Thymus (tissue), 11 donors: ENCODE data around the gene SRBD1. TPM values are rescaled to one million over a fixed set of nuclear protein-coding genes. Genes with fewer than 3 reads are reported as not detected.

ENCODE experiments used
- DNase-seq, 9 donors: peaks; one replicate each; pipeline ENCODE4 v3.0.0-alpha.2; 2013; ENCODE audit warnings: low spot score in 9 of 9, low read depth in 6 of 9, missing footprints in 1 of 9
- H3K27ac ChIP-seq, 2 donors: one replicate each; pipeline ENCODE4 v1.5.1; 2013; ENCODE audit warnings: control low read depth in 1 of 2, low read depth in 1 of 2, low read length in 1 of 2, mild to moderate bottlenecking in 1 of 2, moderate library complexity in 1 of 2
- H3K27me3 ChIP-seq, 2 donors: one replicate each; pipeline ENCODE4 v1.5.1; 2013; ENCODE audit warnings: low read length in 1 of 2; ENCODE audit not compliant: control insufficient read depth in 2 of 2, insufficient read depth in 1 of 2
- H3K36me3 ChIP-seq, 2 donors: one replicate each; pipeline ENCODE4 v1.5.1; 2013; ENCODE audit warnings: low read length in 1 of 2, mild to moderate bottlenecking in 1 of 2, moderate library complexity in 1 of 2; ENCODE audit not compliant: control insufficient read depth in 2 of 2, insufficient read depth in 2 of 2
- H3K4me1 ChIP-seq, 2 donors: one replicate each; pipeline ENCODE4 v1.5.1; 2013; ENCODE audit warnings: low read length in 2 of 2; ENCODE audit not compliant: control insufficient read depth in 2 of 2, insufficient read depth in 2 of 2
- H3K4me3 ChIP-seq, 2 donors: one replicate each; pipeline ENCODE4 v1.5.1; 2013; ENCODE audit warnings: low read length in 2 of 2, control low read depth in 1 of 2, mild to moderate bottlenecking in 1 of 2
- H3K9me3 ChIP-seq, 2 donors: one replicate each; pipeline ENCODE4 v1.5.1; 2013; ENCODE audit warnings: low read length in 1 of 2, mild to moderate bottlenecking in 1 of 2; ENCODE audit not compliant: control insufficient read depth in 2 of 2, insufficient read depth in 1 of 2
- WGBS: extraction: QIAGEN DNeasy Blood & Tissue Kit; methylation state at CpG from one replicate; pipeline ENCODE4 v1.1.7; 2013; 5-methylcytosine and 5-hydroxymethylcytosine counted together
- polyA plus RNA-seq: library from polyadenylated mRNA; stranded (reverse); fragments of 200-250 nt; gene quantifications from one replicate; pipeline ENCODE4 v1.2.3, GENCODE V29; 2013
- total RNA-seq: library from RNA; stranded (reverse); fragments of 120-200 nt; gene quantifications from one replicate; pipeline ENCODE4 v1.2.4, GENCODE V29; 2013
- donor health status: healthy.

Gene SRBD1
- total and polyA plus RNA-seq, 2 donors = 11.0 to 22.4 TPM

- Histone ChIP-seq H3K36me3 (peaks cover 0 to 10% of the 10 kb centered on the region in 2 donors), H3K4me3 (no peak overlapping the region), H3K4me1 (no peaks in the 10 kb centered on the region), H3K27me3 (no peaks in the 10 kb centered on the region), H3K9me3 (no peaks in the 10 kb centered on the region), H3K27ac (no peak overlapping the region)
- DNase-seq = no peak
- WGBS = 97% methylated on average over 1 of the region's 1 CpG
Measured at GRCh38 chr2:45588158-45588829, 22.8 kb downstream of the SRBD1 start.

GRCh38 chr2:45586600-45586999 lies 24.5 kb downstream of the SRBD1 start:
- 99% methylated on average over 5 of the region's 5 CpGs for WGBS
- no peak overlapping the region for H3K4me3 ChIP-seq
- H3K4me1 ChIP-seq = no peaks in the 10 kb centered on the region
- peaks cover 0 to 6% of the 10 kb centered on the region in 2 donors for H3K36me3 ChIP-seq
- H3K27me3 ChIP-seq = no peaks in the 10 kb centered on the region
- H3K27ac ChIP-seq = no peak overlapping the region
- DNase-seq = no peak
- H3K9me3 ChIP-seq = no peaks in the 10 kb centered on the region

- 71% methylated on average over 5 of the region's 5 CpGs for WGBS
- Histone ChIP-seq H3K9me3 (no peaks in the 10 kb centered on the region), H3K27ac (no peak overlapping the region), H3K27me3 (no peaks in the 10 kb centered on the region), H3K36me3 (no peaks in the 10 kb centered on the region), H3K4me1 (no peaks in the 10 kb centered on the region), H3K4me3 (no peak overlapping the region)
- DNase-seq = peak in 3 of 9 donors; percentile 8 to 54 (median 29)
Measured at GRCh38 chr2:45585267-45585861, 25.7 kb downstream of the SRBD1 start.

GRCh38 chr2:45583977-45584376 lies 27.1 kb downstream of the SRBD1 start:
- Histone ChIP-seq H3K4me1 (no peaks in the 10 kb centered on the region), H3K27me3 (no peaks in the 10 kb centered on the region), H3K36me3 (peaks cover 0 to 4% of the 10 kb centered on the region in 2 donors), H3K27ac (no peak overlapping the region), H3K4me3 (no peak overlapping the region), H3K9me3 (no peaks in the 10 kb centered on the region)
- 95% methylated on average over 2 of the region's 2 CpGs for WGBS
- DNase-seq = no peak

GRCh38 chr2:45582522-45582921 lies 28.5 kb downstream of the SRBD1 start:
- Histone ChIP-seq H3K4me3 (no peak overlapping the region), H3K27ac (no peak overlapping the region), H3K9me3 (no peaks in the 10 kb centered on the region), H3K27me3 (no peaks in the 10 kb centered on the region), H3K36me3 (peaks cover 0 to 4% of the 10 kb centered on the region in 2 donors), H3K4me1 (no peaks in the 10 kb centered on the region)
- DNase-seq = no peak
- WGBS = 99% methylated on average over 1 of the region's 1 CpG

GRCh38 chr2:45578056-45578843 lies 32.8 kb downstream of the SRBD1 start:
- H3K27ac ChIP-seq = no peak overlapping the region
- H3K36me3 ChIP-seq = peaks cover 3 to 6% of the 10 kb centered on the region in 2 donors
- H3K4me3 ChIP-seq = no peak overlapping the region
- 93% methylated on average over 5 of the region's 5 CpGs for WGBS
- peak in 1 of 9 donors; percentile 25 for DNase-seq
- no peaks in the 10 kb centered on the region for H3K27me3 ChIP-seq
- H3K4me1 ChIP-seq = no peaks in the 10 kb centered on the region
- H3K9me3 ChIP-seq = no peaks in the 10 kb centered on the region

GRCh38 chr2:45577441-45577840 lies 33.6 kb downstream of the SRBD1 start:
- WGBS = 85% methylated on average over 4 of the region's 4 CpGs
- Histone ChIP-seq H3K4me3 (no peak overlapping the region), H3K27me3 (no peaks in the 10 kb centered on the region), H3K36me3 (peaks cover 3 to 9% of the 10 kb centered on the region in 2 donors), H3K4me1 (no peaks in the 10 kb centered on the region), H3K9me3 (no peaks in the 10 kb centered on the region), H3K27ac (no peak overlapping the region)
- no peak for DNase-seq

- 91% methylated on average over 6 of the region's 6 CpGs for WGBS
- Histone ChIP-seq H3K4me1 (no peaks in the 10 kb centered on the region), H3K27ac (no peak overlapping the region), H3K36me3 (peaks cover 3 to 9% of the 10 kb centered on the region in 2 donors), H3K27me3 (no peaks in the 10 kb centered on the region), H3K9me3 (no peaks in the 10 kb centered on the region), H3K4me3 (no peak overlapping the region)
- DNase-seq = no peak
Measured at GRCh38 chr2:45575881-45576280, 35.2 kb downstream of the SRBD1 start.

- H3K4me1 ChIP-seq = no peaks in the 10 kb centered on the region
- WGBS = 96% methylated on average over 3 of the region's 3 CpGs
Measured at GRCh38 chr2:45572979-45573378, 38.1 kb downstream of the SRBD1 start.

More at GRCh38 chr2:45572979-45573378, 38.1 kb downstream of the SRBD1 start:
- Histone ChIP-seq H3K27me3 (no peaks in the 10 kb centered on the region), H3K9me3 (no peaks in the 10 kb centered on the region), H3K27ac (no peak overlapping the region), H3K36me3 (peaks cover 3 to 9% of the 10 kb centered on the region in 2 donors), H3K4me3 (no peak overlapping the region)
- no peak for DNase-seq
